Glutamatergic neuron (in vitro differentiated cells): ENCODE results near the gene GNB1. TPM values are rescaled to one million over a fixed set of nuclear protein-coding genes. Genes with fewer than 3 reads are reported as not detected.

Source experiments
- DNase-seq: peaks from one replicate; pipeline ENCODE4 v3.0.0; 2022
- H3K27ac Mint-ChIP-seq: one replicate; pipeline ENCODE4 v1.8.0; 2020; ENCODE audit warnings: mild to moderate bottlenecking, mixed read lengths, inconsistent platforms; ENCODE audit not compliant: unreplicated experiment
- H3K27me3 Mint-ChIP-seq: one replicate; pipeline ENCODE4 v1.8.0; 2020; ENCODE audit warnings: mild to moderate bottlenecking, moderate library complexity, mixed read lengths, inconsistent platforms; ENCODE audit not compliant: unreplicated experiment
- H3K36me3 Mint-ChIP-seq: one replicate; pipeline ENCODE4 v1.8.0; 2020; ENCODE audit warnings: mild to moderate bottlenecking, mixed read lengths, inconsistent platforms; ENCODE audit not compliant: unreplicated experiment
- H3K4me1 Mint-ChIP-seq: one replicate; pipeline ENCODE4 v1.8.0; 2020; ENCODE audit warnings: mild to moderate bottlenecking, low read depth, mixed read lengths, inconsistent platforms; ENCODE audit not compliant: unreplicated experiment
- H3K4me3 Mint-ChIP-seq: one replicate; pipeline ENCODE4 v1.8.0; 2020; ENCODE audit warnings: mild to moderate bottlenecking, mixed read lengths, inconsistent platforms; ENCODE audit not compliant: unreplicated experiment
- H3K9me3 Mint-ChIP-seq: one replicate; pipeline ENCODE4 v1.8.0; 2020; ENCODE audit warnings: mild to moderate bottlenecking, moderate library complexity, mixed read lengths, inconsistent platforms; ENCODE audit not compliant: unreplicated experiment
- CTCF ChIP-seq: fragments of 200-600 bp; sonication (generic); IDR thresholded peaks from one replicate; pipeline ENCODE4 v1.5.0; 2021; ENCODE audit not compliant: partially characterized antibody, unreplicated experiment
- total RNA-seq: library from RNA; stranded (reverse); fragmentation: NEBNext Ultra II Directional; extraction: Animal tissue kit (Norgen Biotek cat#: 25700); gene quantifications from one replicate; pipeline ENCODE4 v1.2.1, GENCODE V29; 2021; ENCODE audit not compliant: unreplicated experiment

GNB1 gene
- total RNA-seq, 1 donor from 2014 or later: 734 TPM

- no peak for TF ChIP-seq CTCF
- Mint-ChIP-seq H3K27me3 (peaks cover 5% of the 10 kb centered on the region), H3K36me3 (no peaks in the 10 kb centered on the region), H3K27ac (no peak overlapping the region), H3K4me1 (peaks cover 6% of the 10 kb centered on the region), H3K4me3 (no peak overlapping the region), H3K9me3 (peaks cover 1% of the 10 kb centered on the region)
- no peak for DNase-seq
Observed at GRCh38 chr1:1759456-1760344, 131.2 kb downstream of the GNB1 start.

GRCh38 chr1:1758692-1759455, 132.0 kb downstream of the GNB1 start:
- peaks cover 3% of the 10 kb centered on the region for H3K4me1 Mint-ChIP-seq
- H3K27ac Mint-ChIP-seq: no peak overlapping the region
- no peaks in the 10 kb centered on the region for H3K36me3 Mint-ChIP-seq

GRCh38 chr1:1758059-1758621, 132.7 kb downstream of the GNB1 start:
- H3K9me3 Mint-ChIP-seq: peaks cover 1% of the 10 kb centered on the region
- H3K27ac Mint-ChIP-seq: no peak overlapping the region
- no peaks in the 10 kb centered on the region for H3K4me1 Mint-ChIP-seq
- DNase-seq: no peak
- TF ChIP-seq CTCF: no peak
- H3K4me3 Mint-ChIP-seq: no peak overlapping the region
- no peaks in the 10 kb centered on the region for H3K36me3 Mint-ChIP-seq
- H3K27me3 Mint-ChIP-seq: peaks cover 5% of the 10 kb centered on the region

More at GRCh38 chr1:1758692-1759455, 132.0 kb downstream of the GNB1 start:
- H3K9me3 Mint-ChIP-seq: peaks cover 1% of the 10 kb centered on the region
- no peak overlapping the region for H3K4me3 Mint-ChIP-seq
- no peak for DNase-seq
- H3K27me3 Mint-ChIP-seq: peaks cover 5% of the 10 kb centered on the region
- no peak for TF ChIP-seq CTCF

GRCh38 chr1:1757422-1758058, 133.3 kb downstream of the GNB1 start:
- H3K36me3 Mint-ChIP-seq: no peaks in the 10 kb centered on the region
- TF ChIP-seq CTCF: no peak

More at GRCh38 chr1:1757422-1758058, 133.3 kb downstream of the GNB1 start:
- H3K4me3 Mint-ChIP-seq: no peak overlapping the region
- peaks cover 6% of the 10 kb centered on the region for H3K27me3 Mint-ChIP-seq
- no peak overlapping the region for H3K27ac Mint-ChIP-seq
- peaks cover under 1% of the 10 kb centered on the region for H3K4me1 Mint-ChIP-seq
- no peak for DNase-seq
- peaks cover 1% of the 10 kb centered on the region for H3K9me3 Mint-ChIP-seq
